M059J (cell line): ENCODE results near the gene VWA3B. TPM values are rescaled to one million over a fixed set of nuclear protein-coding genes. Genes with fewer than 3 reads are reported as not detected.
"Not testable (repeated sequence)": the region's sequence is repeated elsewhere in the genome, so short reads cannot be mapped to it uniquely, and the experiment has no call there.

Experiments
- DNase-seq: peaks from one replicate; pipeline ENCODE4 v3.0.0-alpha.2; 2012; ENCODE audit warnings: low read depth
- total RNA-seq: library from RNA; depleted of rRNA; stranded (reverse); fragments of >200 nt; shearing (Covaris generic); gene quantifications from 2 replicates; pipeline ENCODE4 v1.2.3, GENCODE V29; 2014

VWA3B gene
- total RNA-seq, 1 experiment from 2014 or later, result not detected

DNA sequence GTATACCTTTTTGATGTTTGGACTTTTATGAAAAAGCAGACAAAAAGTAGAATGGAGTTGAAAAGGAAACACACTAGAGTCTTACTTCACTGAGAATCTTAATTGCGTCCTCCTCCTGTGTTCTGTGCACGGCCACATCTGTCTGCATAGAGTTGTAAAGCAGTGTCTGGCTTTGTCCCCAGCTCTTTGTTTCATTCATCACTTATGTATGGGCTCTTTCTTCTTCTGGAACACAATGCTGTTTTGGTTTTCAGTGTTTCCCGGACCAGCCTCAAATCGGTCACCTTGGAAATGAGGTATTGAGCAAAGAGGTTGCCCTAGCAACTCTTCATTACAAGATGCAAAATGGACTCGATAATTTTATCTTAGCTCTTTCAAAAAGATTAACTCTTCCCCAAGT is 155.0 kb downstream of the VWA3B start:
- no peak for DNase-seq

DNA sequence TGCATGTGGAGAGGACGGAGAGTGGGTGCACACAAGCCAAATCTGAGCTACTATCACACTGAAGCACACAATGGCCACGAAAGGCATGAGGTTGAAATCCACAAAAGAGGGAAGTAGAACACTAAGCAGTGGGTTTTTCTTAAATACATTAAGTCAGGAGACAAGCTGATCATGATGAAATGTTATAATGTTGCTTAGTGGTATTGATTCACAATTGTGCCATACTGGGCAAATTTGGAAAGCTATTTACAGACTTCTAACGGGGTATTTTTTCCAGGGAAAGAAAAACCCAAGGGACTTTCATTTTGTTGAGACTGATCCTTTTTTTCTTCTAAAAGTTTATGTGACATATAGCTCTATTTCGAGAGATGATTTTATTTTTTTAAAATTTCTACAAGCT is 158.5 kb downstream of the VWA3B start:
- DNase-seq, result no peak

DNA sequence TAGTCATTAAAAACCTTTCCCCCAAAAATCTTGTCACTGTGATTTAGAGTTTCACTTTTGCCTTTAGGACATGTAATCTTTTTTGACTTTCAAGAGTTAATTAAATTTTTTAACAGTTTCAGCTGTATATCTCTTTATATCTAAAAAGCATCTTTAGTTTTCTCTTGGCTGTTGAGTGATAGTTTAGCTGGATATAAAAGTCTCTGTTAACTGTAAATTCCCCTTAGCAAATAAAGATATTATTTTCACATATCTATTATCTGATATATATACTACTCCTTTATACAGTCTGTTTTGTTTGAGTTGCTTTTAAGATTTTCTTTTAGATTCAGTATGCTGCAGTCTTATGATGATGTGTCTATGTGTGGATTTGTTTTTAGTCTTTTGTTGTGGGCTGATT is 160.4 kb downstream of the VWA3B start:
- DNase-seq, result no peak

DNA sequence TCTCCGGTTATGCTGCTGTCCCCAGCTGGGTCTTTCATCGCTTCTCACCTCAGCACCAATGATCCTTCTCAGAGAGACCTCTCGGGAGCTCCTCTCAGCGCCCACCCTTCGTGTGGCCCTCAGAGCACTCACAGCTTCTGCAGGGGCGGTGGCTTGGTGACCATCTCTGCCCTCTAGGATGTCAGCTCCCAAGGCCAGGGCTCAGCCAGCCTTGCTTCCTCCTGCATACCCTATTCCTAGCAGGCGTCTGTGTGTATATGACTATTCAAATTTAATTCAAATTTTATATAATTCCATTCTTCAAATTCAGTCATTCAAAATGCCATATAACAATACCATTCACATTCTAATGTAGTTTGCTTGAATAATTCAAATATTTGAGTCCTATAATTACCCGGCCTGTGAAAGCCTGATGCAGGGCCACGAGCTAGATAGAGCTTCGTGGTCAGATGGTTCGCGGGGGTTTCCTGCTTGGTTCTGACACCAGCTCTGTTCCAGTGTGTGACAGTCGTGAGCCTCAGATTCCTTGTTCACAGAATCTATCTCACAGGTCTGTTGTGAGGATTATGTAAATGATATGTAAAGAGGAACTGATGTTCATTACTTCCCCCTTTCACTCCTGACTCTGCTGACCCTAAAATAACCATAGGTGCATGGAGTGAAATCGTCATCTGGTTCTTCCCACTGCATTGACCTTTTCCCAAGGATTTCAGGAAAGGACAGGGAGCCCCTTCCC is 165.2 kb downstream of the VWA3B start:
- DNase-seq, result no peak

DNA sequence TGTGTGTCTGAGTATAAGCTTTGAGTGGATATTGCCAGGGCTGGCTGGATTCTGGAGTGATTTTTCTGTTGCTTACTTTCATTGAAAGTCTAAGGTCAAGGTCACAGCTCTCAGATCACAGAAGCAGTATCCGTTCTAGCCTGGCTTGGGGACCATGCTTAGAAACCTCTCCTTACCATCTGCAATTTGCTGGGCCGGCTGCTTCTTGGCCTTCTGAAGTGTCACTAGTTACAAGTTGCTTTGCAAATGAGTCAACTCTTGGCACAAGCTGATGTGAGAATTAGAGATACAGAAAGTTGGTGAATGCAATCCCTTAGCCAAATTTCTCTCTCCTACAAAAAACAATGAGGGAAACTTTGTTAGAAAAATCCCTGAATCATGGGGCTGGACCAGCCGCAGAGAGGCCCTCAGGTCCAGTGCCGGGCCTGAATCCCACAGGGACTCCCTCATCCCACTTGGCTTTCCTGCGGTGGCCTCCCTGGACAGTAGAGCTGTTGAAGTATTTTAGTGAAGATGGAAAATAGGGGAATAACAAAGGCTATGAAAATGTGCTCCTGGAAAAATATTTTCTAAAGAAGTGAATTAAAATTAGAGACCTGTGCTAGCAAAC is 166.6 kb downstream of the VWA3B start:
- no peak for DNase-seq

DNA sequence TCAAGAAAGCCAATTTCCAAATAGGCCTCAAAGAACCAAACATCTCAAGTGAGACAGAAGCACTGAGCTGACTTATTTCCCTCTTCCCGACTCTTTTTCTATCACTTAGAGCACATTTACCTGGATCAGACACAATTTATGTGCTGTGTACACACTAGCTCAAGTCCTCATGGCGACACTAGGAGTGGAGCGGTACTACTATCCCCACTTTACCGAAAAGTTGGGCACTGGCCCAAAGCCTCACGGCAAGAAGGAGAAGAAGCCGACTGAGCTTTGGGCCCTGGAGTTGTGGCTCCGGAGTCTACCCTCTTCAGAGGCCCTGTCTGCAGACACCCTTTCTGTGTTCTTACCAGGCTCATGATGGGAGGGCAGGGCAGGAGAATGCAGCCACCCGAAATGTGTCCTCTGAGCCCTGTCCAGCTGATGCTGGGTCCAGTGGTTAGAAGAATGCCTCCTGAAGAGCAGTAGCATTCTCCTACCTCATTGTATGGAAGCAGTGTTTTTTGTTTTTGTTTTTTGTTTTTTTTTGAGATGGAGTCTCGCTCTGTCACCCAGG is 167.6 kb downstream of the VWA3B start:
- DNase-seq, result no peak

DNA sequence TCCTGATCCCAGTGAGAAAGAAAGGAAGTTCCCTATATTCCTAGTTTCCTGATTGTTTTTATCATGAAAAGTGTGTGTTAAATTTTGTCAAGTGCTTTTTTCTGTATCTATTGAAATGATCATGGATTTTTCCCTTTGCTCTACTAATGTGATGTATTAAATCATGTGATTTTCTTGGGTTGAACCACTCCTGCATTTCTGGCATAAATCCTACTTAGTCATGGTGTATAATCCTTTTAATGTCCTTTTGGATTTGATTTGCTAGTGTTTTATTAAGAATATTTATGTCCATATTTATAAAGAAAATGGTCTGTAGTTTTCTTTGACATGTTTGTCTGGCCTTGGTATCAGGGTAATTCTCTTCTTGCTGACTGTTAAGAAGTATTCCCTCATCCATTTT is 171.9 kb downstream of the VWA3B start:
- DNase-seq, result no peak

DNA sequence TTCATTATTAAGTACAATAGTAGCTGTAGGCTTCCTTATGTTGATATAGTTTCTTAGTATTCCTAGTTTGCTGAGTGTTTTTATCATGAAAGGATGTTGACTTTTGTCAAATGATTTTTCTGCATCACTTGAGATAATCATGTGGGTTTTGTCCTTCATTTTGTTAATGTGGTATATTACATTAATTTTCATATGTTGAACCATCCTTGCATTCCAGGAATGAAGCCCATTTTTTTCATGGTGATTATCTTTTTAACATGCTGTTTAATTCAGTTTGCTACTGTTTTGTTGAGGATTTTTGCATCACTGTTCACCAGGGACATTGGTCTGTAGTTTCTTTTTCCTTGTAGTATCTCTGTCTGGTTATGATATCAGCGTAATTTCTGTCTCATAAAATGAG is 176.4 kb downstream of the VWA3B start:
- DNase-seq, result no peak

DNA sequence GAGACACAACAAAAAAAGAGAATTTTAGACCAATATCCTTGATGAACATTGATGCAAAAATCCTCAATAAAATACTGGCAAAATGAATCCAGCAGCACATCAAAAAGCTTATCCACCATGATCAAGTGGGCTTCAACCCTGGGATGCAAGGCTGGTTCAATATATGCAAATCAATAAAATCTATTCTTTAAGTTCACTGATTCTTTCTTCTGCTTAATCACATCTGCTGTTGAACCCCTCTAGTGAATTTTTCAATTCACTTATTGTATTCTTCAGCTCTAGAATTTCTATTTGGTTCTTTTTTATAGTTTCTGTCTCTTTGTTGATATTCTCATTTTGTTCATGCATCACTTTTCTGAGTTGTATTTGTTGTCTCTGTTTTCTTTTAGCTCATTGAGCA is 181.3 kb downstream of the VWA3B start:
- not testable (repeated sequence) for DNase-seq

DNA sequence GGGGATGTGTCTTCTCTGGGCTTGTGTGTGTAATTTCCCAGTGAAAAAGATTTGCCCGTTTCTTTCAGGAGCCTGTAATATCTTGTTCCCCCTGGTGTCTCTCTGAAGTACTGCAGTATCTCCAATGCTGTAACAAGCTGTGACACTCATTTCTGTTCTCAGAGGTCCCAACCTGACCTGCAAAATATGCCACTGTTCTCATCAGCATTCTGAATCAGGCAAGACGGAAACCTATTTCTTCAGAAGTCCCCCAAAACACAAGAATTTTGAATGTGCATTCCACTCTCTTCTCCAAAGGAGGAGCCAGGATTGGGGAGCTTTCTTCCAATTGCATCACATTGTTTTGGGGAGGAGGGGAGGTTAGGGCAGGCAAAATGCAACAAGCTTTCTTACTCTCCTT is 182.3 kb downstream of the VWA3B start:
- peak; percentile 23 for DNase-seq

DNA sequence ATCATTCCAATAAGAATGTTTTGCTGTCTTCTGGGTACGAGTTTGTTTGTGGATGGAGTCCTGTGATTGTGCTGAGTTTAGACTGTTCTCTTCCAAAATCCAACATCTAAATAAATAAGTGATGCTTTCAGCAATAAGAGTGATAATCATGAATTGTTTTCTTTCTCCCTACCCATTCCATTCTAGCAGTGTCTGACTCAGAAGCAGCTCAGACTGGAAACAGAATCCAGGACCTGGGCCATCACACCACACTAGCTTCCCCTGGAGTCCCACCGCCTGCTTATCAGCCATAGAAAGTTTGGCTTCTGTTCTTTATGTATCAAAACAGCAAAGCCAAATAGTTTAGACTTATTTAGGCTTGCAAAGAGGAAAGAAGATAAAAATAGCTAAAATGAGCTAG is 182.9 kb downstream of the VWA3B start:
- DNase-seq, result no peak

DNA sequence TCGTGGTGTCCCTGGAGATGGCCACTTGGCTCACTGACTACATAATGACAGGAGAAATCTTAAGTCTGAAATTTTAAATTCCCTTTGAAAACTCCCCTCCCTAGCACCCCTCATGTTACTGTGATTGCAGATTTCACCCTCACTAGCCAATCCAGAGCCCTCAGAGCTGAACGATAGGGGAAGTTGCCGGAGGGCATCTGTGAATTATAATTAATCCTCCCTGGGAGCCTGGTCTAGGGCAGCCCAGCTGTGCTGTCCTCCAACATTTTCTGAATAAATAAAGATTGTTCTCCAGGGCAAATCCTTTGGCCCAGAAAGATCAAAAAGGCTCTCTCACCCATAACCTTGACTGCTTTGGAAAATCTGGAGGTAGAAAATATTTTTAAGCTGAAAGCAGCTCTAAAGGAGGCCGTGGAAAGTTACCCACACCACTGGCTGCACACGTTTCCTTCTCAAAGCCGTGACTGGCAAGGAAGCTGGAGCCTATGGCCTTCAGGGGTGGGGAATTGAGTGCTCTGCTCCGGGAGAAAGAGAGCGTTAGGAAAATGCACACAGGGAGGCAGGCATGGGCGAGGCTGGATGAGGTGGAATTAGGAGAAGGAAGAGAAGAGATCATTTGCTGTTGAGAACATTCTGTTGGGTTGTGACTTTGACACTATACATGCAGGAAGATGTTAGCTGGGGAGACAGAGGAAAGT is 190.3 kb downstream of the VWA3B start:
- DNase-seq, result no peak

DNA sequence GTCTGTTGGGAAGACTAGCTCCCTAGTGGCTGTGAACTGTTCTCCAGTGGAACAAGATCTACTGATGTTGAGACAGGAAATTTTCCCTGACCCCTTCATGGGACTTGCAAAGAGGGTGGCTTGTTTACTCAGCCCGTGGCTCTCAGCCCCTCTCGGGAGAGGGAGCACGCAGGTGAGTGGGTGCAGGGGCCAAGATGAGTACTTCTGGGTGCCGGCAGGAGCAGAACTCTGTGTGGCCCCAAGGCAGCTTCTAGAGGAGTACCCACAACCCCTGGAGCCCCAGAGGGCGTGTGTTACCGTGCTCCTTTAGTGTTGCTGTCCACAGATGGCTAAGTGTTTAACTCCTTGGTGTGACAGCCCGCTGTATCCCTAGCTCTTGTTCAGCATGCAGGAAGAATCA is 191.1 kb downstream of the VWA3B start:
- no peak for DNase-seq

DNA sequence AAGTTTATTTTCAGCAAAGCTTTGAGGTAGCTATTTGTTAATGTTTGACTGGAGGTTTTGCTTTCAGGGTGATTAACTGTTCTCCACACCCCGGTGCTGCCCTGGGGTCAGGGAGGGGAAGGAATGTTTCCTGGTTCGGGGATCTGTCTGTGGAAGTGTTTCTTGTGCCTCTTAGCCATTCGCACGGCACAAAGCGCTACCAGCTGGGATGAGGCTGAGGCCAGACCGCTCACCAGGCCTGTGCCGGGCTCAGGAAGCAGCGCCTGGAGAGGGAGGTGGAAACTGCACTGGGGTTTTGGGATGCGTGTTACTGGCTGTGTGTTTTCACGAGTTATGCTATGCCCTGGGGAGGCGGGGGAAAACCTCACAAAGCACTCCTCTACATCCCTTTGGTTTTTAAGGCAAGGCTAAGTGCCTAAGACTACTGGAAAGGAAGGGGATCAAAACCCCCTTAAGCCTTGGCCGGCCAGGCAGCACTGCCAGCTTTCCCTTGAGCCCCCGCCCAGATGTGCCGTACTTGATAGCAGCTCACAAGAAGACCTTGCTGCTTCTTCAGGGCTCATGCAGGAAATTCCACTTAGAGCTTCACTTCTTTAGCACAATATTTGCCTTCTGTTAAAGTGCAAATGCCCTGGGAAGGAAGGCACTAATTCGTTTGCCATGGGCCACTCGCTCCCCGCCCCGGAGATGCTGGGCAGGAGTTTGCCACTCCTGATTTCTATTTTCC is 193.6 kb downstream of the VWA3B start:
- DNase-seq, result no peak

DNA sequence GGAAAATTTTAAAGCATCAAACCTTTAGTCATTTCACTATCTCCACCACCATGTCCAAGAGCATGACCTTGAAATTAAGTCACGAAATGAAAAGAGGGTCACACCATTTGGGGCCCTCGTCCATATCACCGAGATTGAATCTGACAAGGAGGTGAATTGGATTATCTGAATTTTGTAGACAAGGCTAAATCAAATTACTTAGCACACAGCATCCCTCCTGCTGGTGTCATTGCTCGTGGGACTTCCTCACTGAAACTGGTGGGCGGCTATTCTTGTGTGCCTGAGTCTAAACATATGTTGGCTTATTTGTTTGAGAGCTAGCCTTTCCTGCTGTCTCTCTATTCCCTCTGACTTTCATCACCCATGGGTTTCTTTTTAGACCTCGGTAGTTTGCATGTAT is 194.6 kb downstream of the VWA3B start:
- no peak for DNase-seq

DNA sequence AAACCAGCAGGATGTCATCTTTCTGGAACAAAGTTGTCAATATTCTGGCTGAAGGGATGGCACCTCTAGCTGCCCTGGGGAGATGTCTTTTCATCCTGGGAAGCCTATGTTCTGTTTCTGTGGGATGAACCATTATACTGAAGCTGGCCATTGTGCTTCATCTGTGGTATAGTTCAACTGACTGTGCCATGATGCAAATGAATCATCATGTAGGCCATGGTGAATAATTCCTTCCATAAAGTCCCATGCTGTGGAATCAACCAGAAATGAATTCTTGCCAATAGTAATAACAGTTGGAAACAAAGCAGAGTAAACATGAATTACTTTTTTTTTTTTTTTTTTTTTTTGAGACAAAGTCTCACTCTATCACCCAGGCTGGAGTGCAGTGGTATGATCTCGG is 195.1 kb downstream of the VWA3B start:
- peak; percentile 18 for DNase-seq

DNA sequence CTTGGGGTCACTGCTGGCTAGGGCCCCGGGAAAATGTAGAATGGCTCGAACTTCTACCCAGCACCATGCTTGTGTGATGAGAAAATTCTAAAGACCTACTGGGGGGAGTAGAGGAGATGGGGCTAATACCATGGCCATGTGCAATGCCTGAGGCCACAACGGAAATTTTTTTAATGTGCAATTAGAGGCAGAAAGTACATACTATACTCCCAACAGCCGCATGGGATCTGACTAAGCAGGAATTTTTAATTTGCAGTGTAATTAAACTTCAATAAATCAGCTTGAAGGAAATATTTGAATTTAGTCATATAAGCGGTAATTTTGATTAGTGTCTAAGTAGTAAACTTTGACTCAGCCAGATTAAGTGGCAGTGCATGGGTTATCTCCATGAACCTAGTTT is 206.1 kb downstream of the VWA3B start:
- DNase-seq, result peak; percentile 20

DNA sequence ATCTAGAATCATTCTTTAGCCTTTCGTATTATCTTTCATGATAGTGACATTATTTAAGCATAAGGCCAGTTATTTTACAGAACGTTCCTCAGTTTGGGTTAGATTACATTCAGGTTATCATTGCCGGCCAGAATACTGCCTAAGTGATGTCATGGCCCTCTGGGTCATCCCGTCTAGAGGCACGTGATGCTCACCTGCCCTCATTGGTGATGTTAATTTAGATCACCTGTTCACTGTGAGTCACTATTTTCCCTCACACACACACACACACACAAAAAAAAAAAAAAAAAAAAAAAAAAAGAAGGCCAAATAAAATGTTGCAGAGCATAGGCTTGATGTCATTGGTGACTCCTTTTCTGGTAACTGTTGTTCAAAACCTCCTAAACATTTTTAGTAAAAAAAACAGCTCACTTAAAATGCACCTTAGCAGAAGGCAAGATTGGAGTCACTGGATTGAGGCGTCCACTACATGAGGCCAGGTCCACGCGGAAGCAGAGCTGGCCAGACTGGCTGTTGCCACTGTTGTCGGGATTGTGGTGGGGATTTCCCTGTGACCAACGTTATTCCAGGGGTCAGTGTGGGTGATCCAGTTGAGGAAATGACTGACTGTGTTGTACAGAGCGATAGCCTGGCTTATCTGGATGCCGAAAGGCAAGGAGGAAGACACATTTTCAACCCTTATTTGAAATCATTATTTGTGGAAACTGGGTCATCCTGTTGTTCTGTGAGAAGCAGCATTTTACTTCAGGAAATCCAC is 207.1 kb downstream of the VWA3B start:
- no peak for DNase-seq

DNA sequence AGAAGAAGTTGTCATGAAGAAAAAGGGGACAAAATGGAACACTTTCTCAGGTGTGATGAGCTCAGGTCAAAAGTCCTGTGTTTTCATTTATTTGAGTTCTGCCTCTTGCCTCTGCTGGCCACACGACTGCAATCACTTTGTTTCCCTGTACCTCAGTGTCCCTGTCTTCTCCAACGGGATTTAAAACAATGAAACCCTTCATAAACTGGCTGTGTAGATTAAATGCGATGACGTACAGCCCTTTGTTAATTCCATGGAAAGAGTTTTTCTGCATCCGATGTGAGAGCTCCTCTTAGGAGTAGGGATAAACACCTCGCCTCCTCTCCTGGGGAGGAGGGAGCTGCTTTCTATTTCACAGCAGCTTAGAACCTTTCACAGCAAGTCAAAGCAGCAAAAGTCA is 207.7 kb downstream of the VWA3B start:
- no peak for DNase-seq

DNA sequence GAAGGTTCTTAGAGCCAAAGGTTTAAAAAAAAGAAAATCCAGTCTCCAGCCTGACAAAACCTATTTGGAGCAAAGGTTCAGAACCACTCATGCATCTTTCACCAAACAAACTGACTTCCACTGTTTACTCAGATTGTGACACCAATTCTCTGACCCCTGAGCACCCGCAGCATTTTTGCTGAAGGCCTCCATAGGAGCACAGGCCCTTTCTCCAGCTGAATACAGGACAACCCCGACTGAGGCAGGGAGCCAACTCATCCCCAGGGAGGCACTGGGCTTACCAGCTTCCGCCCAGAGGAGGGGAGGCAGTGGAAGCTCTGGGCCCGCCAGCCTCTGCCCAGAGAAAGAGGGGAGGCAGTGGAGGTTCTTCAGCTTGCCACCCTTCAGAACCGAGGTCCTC is 208.3 kb downstream of the VWA3B start:
- no peak for DNase-seq

DNA sequence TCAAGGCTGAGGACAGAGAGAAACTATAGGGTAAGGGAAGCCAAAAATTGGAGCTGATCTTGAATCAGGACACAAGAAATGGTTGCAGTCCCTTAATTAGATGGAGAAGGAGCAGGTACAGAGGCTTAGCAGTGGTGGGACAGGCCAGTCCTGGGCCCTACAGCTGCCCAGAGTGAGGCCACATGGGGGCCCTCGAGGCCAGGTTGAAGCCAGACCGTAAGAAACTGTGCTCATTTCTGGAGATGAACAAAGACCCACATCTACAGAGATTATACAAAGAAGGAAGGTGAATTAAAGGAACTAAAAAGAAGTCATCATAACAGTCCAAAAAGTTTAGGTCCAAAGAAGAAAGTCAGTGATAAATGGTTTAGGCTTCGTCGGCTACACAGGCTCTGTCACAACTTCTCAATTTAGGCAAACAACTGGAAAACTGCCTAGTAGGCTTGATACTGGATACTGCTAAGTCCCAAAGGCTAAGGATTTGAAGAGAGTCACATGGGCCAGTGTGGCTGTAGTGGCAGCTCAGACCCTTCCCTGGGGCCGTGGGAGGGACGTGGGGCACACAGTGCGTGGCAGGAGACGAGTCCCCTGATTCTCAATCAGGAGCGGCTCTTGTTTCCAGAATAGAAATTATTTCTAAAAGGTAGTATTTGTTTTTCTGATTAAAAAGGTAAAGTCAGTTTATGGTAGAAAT is 208.9 kb downstream of the VWA3B start:
- DNase-seq, result peak; percentile 2
